ENCODE data around the gene CCDC69.
"Not testable (repeated sequence)": the region's sequence is repeated elsewhere in the genome, so short reads cannot be mapped to it uniquely, and the experiment has no call there.

The CCDC69 gene

DNA sequence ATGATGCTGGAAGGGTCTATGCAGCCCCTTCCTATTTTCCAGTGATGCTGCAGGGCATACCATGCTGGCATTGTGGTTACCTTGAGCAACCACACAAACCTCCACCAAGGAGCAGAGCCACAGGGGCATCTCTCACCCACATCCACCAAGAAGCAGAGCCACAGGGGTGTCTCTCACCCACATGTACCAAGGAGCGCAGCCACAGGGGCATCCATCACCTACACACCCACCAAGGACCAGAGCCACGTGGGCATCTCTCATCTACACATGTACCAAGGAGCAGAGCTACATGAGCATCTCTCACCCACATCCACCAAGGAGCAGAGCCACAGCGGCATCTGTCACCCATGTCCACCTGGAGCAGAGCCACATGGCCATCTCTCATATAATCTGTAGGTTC lies 20.3 kb upstream of the CCDC69 start:
- DNase-seq: no peak

DNA sequence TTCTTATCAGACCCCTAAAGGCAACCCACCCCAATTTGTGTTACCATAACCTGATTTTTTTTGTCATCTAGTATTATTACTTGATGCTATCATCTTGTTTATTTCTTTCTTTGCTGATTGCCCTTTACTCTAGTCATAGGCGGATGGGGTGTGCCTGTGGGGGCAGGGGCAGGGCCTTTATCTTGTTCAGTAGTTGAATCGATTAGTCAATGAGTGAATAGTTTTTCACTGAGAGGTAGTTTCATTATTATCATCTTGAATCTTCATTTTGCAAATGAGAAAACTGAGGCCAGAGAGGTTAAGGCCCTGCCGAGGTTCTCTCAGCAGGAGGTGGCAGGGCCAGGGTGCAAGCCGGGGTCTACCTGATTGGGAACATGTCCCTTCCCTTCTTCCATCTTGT lies 19.7 kb upstream of the CCDC69 start:
- no peak for DNase-seq

DNA sequence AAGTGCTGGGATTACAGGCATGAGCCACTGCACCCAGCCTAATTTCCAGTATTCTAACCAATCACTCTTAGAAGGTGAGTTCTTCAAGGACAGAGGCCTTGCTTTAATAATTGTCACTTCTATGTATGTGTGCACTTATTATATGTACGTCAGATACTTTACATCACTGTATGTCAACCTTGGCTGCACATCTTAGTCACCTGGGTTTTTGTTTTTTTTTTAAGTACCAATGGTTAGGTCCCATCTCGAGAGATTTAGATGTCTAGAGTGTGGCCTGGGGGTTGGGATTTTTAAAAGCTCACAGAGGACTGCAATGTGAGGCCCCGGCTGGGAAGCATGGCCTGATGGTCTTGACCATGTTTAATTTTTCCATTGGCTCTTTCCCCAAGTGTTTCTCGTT lies 19.2 kb upstream of the CCDC69 start:
- no peak for DNase-seq

DNA sequence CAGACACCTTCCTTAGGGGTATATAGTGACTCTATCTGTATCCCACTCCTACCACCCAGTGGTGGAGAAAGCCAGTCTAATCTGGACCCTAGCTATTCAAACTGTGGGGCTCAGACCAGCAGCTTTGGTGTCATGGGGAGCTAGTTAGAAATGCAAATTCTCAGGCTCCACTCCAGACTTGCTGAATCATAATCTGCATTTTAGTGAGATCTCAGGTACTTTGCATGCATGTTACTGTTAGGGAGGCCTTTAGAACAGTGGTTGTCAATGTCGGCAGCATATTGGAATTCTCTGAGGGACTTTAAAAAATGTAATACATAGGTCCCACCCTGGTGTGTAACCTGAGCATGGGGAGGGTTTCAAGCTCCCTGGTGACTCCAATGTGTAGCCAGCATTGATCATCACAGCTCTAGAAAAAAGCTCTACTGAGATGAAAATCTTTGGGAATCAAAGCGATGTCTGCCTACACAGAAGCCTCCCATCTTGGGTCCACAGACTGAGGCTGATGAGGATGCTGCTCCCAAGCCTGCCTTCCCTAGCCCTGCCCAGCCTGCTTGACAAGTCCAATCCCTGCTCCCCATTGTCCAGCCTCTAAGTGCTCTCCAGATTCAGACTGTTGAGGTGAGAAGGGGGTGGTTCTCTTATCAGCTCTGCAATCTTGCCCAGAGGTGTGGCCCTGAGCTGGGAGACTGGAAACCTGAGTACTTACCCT lies 17.2 kb upstream of the CCDC69 start:
- DNase-seq: no peak

DNA sequence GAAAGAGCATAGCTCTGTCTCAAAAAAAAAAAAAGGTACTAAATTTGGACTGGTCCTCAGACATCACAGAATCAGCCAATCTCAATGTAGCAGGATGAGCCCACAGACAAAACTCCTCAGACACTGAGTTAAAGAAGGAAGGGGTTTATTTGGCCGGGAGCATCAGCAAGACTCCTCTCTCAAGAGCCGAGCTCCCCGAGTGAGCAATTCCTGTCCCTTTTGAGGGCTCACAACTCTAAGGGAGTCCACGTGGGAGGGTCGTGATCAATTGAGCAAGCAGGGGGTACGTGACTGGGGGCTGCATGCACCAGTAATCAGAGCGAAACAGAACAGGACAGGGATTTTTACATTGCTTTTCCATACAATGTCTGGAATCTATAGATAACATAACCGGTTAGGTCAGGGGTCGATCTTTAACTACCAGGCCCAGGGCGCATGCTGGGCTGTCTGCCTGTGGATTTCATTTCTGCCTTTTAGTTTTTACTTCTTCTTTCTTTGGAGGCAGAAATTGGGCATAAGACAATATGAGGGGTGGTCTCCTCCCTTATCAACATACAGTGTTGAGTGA lies 16.5 kb upstream of the CCDC69 start:
- DNase-seq: not testable (repeated sequence)

DNA sequence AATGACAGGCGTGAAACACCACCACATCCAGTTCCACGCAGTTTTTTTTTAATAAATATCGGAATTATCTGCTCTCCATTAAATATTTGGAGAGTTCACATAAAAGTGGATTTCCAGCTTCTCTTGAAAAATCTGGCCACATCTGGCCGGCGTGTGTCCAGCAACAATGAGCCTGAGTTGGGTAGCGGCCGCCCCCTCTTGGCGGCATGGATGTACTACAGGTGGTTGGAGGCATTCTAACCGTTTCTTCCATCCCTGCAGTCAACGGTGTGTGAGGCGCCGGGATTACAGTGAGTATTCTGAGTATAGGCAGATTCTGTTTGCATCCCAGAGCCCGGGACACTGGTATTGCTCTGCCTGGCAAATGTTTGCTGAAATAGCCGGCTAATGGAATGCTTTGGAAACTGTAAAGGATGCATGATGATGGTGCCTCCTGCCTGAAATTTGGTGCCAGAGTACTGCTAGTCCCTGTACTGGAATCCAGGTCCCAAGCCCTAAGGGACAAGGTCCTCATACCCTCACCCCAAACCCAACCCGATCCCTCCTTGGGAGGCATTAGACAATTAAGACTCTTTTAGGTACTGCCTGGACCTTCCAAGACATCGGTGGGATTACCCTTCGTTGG lies 15.5 kb upstream of the CCDC69 start:
- DNase-seq: peak; percentile 30 to 36

DNA sequence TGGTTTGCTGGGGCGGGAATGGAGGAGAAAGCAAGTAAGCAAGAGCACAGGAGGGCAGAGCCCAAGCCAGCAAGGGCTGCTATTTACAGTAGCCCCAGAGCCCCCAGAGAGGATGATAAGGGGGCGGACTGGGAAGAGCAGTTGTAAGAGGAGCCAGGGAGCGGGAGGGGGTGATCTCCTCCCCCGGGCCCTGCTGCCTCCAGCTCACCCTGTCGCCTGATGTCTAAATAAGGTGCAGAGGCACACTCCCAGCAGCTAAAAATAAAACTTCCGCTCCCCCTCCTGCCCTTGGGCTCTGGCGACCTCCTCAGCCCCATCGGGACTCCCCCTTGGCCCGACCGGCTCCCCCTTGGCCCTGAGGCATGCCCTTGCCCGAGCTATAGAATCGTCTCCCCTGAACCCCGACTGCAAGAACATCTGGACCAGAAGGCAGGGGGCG lies 14.4 kb upstream of the CCDC69 start:
- DNase-seq: peak in 1 of 2 experiments; percentile 7

DNA sequence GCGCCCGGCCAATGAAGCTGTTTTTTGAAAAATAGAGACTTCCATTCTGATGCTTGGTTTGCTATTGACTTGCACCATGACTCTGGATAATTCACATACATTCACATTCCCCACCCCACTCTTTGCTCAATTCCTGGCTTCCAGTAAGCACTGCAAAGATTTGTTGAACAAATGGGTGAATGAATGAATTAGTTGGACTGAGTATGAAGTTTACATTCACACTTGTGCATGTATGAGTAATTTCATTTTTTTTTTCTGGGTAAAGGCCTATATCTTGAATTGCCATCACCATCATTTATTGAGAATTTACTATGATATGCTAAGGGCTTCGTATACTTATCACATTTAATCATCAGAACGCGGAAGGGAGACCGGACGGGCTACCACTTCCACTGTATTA lies 13.8 kb upstream of the CCDC69 start:
- DNase-seq: no peak

DNA sequence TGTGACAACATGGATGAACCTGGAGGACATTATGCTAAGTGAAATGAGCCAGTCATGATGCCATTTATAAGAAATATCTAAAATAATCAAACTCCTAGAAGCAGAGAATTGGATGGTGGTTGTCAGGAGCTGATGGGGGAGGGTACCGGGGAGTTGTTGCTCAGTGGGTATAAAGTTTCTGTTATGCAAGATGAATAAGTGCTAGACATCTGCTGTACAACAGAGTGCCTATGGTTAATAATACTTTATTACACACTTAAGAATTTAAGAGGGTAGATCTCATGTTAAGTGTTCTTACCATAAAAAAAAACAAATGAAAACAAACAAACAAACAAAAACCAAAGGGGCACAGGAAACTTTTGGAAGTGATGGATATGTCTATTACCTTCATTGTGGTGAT lies 13.0 kb upstream of the CCDC69 start:
- peak in 1 of 2 experiments; percentile 67 for DNase-seq

DNA sequence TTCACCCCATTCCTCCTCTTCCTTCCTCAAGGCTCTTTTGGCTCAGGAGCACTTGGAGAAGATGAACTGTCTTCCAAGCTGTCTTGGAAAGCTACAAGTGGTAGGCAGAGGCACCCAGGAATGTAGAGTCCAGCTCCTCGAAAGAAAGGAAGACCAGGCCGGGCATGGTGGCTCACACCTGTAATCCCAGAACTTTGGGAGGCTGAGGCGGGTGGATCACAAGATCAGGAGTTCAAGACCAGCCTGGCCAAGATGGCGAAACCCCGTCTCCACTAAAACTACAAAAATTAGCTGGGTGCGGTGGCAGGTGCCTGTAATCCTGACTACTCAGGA lies 11.3 kb upstream of the CCDC69 start:
- DNase-seq: not testable (repeated sequence)

DNA sequence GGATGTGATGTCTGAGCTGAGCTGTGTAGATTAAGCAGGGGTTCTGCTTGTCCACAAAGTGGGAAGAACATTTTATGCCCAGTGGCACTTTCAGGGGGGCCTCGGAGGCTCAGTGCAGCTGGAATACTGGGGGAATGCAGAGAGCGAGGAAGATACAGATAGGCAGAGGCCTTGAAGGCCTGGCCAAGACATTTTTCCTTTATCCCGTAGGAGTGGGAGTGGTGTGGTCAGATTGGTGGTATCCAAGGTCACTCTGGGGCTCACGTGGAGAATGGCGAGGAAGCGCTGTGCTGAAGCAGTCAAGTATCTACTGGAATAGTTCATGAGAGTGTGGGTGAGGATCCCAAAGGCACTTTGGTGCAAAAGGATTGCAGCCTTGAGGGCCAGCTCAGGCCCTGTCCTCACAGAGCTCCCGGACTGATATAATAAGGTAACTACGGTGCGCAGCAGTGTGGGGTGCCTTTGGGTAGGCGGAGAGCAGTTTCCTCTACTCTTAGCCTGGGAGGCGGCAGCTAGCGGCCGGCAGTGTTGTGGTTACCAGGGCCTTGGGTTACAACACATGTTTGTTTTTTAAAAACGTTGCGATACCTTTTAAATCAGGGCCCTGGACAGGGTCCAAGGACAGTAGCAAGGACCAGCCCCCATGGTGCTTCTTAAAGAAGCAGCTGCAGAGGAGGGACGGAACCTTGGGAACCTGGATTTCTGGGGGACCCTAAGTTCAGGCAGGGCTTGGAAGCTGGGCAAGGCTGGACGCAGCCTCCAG lies 10.8 kb upstream of the CCDC69 start:
- no peak for DNase-seq

DNA sequence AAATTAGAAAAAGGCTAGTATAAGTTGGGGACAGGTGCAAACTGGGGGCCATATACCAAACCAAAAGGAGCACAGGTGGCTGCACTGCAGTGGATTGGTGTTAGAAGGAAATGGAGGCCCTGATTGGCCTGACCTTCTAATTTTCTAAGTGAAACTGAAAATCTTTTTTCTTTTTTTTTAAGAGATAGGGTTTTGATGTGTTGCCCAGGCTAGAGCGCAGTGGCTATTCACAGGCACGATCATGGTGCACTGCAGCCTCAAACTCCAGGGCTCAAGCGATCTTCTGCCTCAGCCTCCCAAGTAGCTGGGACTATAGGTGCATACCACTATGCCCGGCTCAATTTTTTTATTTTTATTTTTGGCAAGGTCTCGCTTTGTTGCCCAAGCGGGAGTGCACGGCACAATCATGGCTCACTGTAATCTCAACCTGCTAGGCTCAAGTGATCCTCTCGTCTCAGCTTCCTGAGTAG lies 9.8 kb upstream of the CCDC69 start:
- DNase-seq: no peak

DNA sequence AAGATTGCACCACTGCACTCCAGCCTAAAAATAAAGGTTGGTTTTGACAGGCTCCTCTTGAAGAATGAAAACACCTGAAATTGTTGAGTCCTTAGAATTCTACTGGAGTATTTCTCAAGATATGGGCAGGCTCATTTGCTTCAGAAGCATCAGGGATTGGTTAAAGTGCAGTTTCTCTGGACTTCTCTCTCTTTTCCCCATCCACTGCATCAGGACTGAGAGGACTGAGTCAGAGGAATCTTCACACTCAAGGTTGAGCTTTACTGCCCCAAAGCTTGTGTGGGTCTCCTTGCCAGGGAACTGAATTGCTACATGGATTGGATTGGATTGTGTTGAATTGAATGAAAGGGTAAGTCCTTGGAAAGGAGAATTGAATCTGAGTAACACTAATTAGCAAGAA lies 7.5 kb upstream of the CCDC69 start:
- DNase-seq: no peak

DNA sequence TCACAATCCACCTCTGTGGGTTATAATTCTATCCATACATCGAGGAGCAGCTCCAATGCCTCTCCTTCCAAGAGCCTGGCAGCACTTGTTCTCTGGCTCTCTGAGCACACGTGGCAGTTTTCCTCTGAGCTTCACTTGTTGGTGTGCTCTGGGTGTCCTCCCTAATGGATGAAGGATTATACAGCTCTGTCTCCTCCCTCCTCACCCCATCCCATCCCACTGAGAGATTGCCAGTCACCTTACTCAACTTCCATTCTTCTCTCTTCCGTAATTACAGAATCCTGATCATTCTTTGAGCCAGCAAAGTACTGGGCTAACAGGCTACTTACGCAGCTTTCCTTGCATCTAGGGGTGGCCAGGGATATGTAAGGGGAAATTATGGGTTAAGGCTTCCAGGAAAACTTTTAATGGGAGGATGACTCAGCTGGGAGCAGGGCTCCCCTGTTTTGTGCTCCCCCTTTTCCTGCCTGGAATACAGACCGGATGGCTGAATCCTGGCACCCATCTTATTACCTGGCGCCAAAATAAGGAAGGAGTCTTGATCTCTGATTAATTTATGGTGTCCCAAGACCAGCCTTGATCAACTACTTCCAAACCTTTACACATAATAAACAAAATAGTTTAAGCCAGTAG lies 6.3 kb upstream of the CCDC69 start:
- no peak for DNase-seq

DNA sequence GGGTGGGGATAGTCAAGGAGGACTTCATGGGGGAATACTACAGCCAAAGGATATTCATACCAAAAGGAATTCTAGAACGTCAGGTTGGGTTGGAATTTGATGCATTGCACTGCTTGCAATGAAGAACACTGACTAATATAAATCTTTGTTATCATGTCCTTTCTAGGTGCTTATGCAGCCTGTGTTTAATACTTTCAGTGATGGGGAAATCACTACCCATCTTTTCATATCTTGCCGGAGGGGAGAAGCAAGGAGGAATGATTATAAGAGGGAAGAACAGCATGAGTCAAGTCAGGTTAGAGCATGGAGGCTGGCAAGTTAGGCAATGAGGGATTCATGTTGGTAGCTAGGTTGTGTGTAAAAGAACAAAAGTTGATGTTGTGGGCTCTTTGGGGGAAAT lies 5.1 kb upstream of the CCDC69 start:
- DNase-seq: no peak

DNA sequence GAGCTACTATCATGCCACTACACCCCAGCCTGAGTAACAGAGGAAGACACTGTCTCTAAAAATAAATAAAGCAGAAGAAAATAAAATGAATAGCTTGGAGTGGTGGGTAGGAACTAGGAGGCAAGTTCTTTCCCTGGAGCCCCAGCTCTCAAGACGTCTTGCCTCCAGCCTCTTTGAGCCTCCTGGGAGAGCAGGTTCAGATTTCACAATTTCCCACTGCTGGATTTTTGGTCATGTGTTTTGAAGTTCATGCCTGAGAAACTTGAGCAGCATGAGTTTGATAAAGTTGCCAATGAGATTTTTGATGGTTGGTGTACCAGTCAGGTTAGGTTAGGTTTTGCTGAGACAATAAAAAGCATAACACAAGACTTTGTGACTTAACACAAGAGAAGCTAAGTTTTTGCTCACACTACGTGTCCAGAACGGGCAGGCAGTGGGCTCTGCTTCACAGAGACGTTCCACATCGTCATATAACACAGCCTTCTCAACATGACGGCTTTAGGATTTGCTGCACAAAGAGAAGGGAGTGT lies 4.1 kb upstream of the CCDC69 start:
- DNase-seq: no peak

DNA sequence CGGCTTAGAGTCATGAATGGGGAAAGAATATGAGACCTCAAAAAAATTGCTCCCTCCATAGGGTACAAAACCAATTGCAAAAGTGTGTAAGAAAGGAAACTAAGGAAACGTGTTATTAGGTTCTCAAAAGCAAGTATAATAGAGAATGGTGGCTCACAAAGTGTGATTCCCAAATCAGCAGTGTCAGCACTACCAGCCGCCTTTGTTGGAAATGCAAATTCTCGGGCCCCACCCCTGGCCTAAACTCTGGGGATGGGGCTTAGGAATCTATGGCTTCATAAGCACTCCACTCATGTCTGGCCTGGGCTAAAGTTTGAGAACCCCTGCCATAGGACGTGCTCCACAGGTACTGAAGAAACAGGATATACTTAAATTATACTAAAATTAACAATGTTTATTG lies 1.6 kb upstream of the CCDC69 start:
- DNase-seq: no peak

DNA sequence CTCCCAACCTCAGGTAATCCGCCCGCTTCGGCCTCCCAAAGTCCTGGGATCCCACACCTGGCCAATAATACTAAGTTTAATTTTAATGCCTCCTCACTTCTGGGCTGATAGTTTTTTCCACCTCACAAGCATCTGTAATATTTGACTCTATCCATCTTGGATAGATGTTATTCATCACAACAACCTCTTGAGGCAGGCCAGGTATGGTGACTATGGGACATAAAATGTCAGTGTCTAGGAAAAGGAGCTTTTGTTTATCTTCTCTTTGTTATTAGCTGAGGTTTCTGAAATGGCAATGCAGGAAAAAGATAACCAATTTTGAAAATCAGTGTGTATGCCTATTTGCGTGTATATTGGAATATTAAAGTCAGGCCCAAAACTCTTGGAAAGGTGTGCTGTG lies 1.2 kb upstream of the CCDC69 start:
- DNase-seq: no peak

DNA sequence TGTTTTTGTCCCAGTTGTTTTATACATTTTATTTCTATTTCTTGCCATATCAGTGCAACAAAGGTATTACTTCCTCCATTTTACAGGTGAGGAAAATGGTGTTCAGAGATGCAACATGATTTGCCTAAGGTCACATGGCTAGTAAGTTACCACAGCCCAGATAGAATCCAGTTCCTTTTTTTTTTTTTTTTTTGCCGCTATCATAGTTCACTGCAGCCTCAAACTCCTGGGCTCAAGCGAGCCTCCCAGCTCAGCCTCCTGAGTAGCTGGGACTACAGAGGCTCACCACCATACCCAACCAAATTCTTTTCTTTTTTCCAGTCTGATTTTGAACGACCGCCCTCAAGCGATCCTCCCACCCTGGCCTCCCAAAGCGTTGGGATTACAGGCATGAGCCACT lies 480 bp upstream of the CCDC69 start:
- no peak for DNase-seq

DNA sequence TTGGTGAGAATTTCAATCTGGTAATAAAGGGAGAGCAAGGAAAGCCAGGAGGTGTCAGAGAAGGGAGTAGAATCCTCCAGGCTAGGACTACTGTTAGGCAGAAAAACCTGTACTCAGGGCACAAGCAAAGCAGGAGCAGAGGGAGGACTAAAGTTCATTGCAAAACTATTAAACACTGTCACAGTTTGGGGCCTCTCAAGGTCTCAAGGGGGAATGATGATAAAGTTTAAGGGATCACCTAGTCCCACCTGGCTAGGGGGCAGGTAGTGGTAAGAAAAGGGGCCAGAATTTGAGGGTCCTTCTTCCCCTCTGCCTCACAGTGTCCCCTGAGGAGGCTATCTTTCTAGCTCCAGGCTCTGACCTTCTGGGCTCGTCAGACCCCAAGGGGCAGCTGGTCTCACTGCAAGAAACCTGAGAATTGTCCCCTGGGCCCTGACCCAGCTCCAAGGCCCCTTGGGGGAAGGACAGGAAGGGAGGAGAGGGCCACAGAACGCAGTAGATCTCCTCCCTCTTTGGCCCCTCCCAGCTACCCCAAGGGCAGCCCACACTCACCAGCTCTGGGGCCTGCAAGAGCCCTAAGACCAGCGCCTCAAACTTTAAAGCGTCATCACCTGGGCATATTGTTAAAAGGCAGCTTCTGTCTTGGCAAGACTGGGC lies 974 bp downstream of the CCDC69 start:
- DNase-seq: no peak

DNA sequence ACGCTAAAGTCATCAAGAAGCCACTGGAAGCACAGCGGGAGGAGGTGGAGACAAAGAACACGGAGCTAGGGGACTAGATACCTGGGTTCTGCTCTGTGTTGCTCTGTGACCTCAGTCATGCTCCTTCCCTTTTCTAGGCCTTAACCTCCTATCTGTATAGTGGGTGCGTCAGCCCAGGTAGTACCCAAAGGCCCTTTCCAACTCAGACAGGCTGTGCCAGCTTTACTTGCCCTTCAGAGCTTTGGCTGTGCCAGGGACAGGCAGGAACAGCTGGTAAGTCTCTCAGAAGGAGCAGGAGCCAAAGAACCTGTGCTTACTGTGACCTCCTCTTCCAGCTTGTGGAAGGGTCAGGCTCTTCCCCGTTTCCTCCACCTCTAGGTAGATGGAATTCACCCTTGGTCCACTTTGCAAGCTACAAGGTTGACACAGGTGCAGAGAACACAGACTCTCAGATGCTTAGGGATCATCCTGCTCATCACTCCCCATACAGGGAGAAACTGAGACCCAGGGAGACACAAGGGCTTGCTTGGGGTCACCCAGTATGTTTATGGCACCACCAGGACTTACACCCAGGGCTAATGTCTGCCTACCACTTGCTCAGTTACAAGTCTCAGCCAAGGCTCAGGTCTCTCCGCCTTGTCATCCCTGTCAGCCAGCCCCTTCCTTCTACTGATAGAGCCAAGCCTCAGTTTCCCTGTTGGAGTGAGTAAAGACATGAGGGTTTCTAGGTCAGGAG lies 1.7 kb downstream of the CCDC69 start:
- DNase-seq: no peak

DNA sequence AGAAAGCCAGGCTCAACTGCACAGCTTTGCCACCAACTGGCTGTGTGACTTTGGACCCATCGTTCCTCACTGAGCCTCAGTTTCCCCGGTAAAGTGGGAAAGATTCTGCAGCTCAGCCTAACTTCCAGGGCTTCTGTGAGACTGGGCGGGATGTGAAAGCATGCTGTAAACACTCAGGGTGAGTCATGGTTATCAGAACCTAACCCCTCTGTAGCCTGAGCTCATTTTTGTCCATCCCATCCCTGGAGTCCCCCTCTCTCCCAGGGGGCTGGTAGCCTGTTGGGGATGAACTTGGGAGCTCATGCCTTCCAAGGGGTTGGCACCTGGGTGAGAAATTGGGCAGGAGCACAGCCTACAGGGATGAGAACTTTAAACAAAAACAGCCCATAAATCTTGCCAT lies 2.3 kb downstream of the CCDC69 start:
- no peak for DNase-seq

Data from NCI-H524 (cell line).